ENCODE data around the gene ELSPBP1.
"Not testable (repeated sequence)": the region's sequence is repeated elsewhere in the genome, so short reads cannot be mapped to it uniquely, and the experiment has no call there.

Gene ELSPBP1

GRCh38 chr19:48061401-48062344 is 67.2 kb downstream of the ELSPBP1 start:
- Histone ChIP-seq H3K9me3 (ENCODE audit: control insufficient read depth, low read length) (no peaks in the 10 kb centered on the region), H3K27ac (ENCODE audit: insufficient read depth, low read depth, low read length, poor library complexity, severe bottlenecking) (no peak overlapping the region), H3K36me3 (ENCODE audit: control insufficient read depth, insufficient read depth, low read length) (no peaks in the 10 kb centered on the region), H3K27me3 (ENCODE audit: control insufficient read depth, insufficient read depth, low read length, poor library complexity, severe bottlenecking) (no peaks in the 10 kb centered on the region), H3K4me3 (ENCODE audit: insufficient read depth, low read depth, low read length) (no peak overlapping the region), H3K4me1 (ENCODE audit: control insufficient read depth, insufficient read depth, low read length) (no peaks in the 10 kb centered on the region)
- 83% methylated on average over 37 of the region's 37 CpGs for WGBS, 2 experiments

GRCh38 chr19:48064509-48064908 is 70.1 kb downstream of the ELSPBP1 start:
- Histone ChIP-seq H3K36me3 (ENCODE audit: control insufficient read depth, insufficient read depth, low read length) (no peaks in the 10 kb centered on the region), H3K4me3 (ENCODE audit: insufficient read depth, low read depth, low read length) (no peak overlapping the region), H3K27me3 (ENCODE audit: control insufficient read depth, insufficient read depth, low read length, poor library complexity, severe bottlenecking) (no peaks in the 10 kb centered on the region), H3K4me1 (ENCODE audit: control insufficient read depth, insufficient read depth, low read length) (no peaks in the 10 kb centered on the region), H3K9me3 (ENCODE audit: control insufficient read depth, low read length) (no peaks in the 10 kb centered on the region), H3K27ac (ENCODE audit: insufficient read depth, low read depth, low read length, poor library complexity, severe bottlenecking) (no peak overlapping the region)
- WGBS, 2 experiments: 36 to 83% methylated on average over 1 to 2 of the region's 2 CpGs

GRCh38 chr19:48069435-48069834 is 75.0 kb downstream of the ELSPBP1 start:
- Histone ChIP-seq H3K27me3 (ENCODE audit: control insufficient read depth, insufficient read depth, low read length, poor library complexity, severe bottlenecking) (no peaks in the 10 kb centered on the region), H3K27ac (ENCODE audit: insufficient read depth, low read depth, low read length, poor library complexity, severe bottlenecking) (no peak overlapping the region), H3K4me3 (ENCODE audit: insufficient read depth, low read depth, low read length) (no peak overlapping the region), H3K36me3 (ENCODE audit: control insufficient read depth, insufficient read depth, low read length) (no peaks in the 10 kb centered on the region), H3K9me3 (ENCODE audit: control insufficient read depth, low read length) (no peaks in the 10 kb centered on the region), H3K4me1 (ENCODE audit: control insufficient read depth, insufficient read depth, low read length) (no peaks in the 10 kb centered on the region)
- WGBS, 2 experiments: 76 to 85% methylated on average over 2 of the region's 2 CpGs

- not testable (repeated sequence) for H3K36me3 ChIP-seq (ENCODE audit: control insufficient read depth, insufficient read depth, low read length); H3K4me1 ChIP-seq (ENCODE audit: control insufficient read depth, insufficient read depth, low read length); H3K27me3 ChIP-seq (ENCODE audit: control insufficient read depth, insufficient read depth, low read length, poor library complexity, severe bottlenecking); H3K27ac ChIP-seq (ENCODE audit: insufficient read depth, low read depth, low read length, poor library complexity, severe bottlenecking); H3K4me3 ChIP-seq (ENCODE audit: insufficient read depth, low read depth, low read length); H3K9me3 ChIP-seq (ENCODE audit: control insufficient read depth, low read length)
- whole genome bisulfite sequencing, 2 experiments: 84 to 90% methylated on average over 3 of the region's 3 CpGs
Observed at GRCh38 chr19:48070177-48070769, 75.8 kb downstream of the ELSPBP1 start.

Data from ectodermal cell (in vitro differentiated cells).